Mucosa of rectum (tissue), 2 donors: ENCODE measurements around the gene SPAG5.

Experiments used
- H3K27ac ChIP-seq, 2 donors: one replicate each; pipeline ENCODE4 v1.7.0; 2013; ENCODE audit warnings: inconsistent platforms in 2 of 2, low read depth in 2 of 2, low read length in 2 of 2
- H3K27me3 ChIP-seq, 2 donors: one replicate each; pipeline ENCODE4 v1.7.0; 2013; ENCODE audit warnings: low read length in 2 of 2; ENCODE audit not compliant: control insufficient read depth in 2 of 2, insufficient read depth in 2 of 2
- H3K36me3 ChIP-seq, 2 donors: one replicate each; pipeline ENCODE4 v1.7.0; 2013; ENCODE audit warnings: low read length in 2 of 2; ENCODE audit not compliant: control insufficient read depth in 2 of 2, insufficient read depth in 2 of 2
- H3K4me1 ChIP-seq, 2 donors: one replicate each; pipeline ENCODE4 v1.7.0; 2013; ENCODE audit warnings: low read length in 2 of 2, mild to moderate bottlenecking in 1 of 2; ENCODE audit not compliant: control insufficient read depth in 2 of 2, insufficient read depth in 2 of 2
- H3K4me3 ChIP-seq, 2 donors: one replicate each; pipeline ENCODE4 v1.7.0; 2013; ENCODE audit warnings: low read length in 2 of 2
- H3K9ac ChIP-seq, 2 donors: one replicate each; pipeline ENCODE4 v1.7.0; 2013; ENCODE audit warnings: low read length in 2 of 2, low read depth in 1 of 2, mild to moderate bottlenecking in 1 of 2
- H3K9me3 ChIP-seq, 2 donors: one replicate each; pipeline ENCODE4 v1.7.0; 2013; ENCODE audit warnings: low read length in 2 of 2; ENCODE audit not compliant: control insufficient read depth in 2 of 2
- donor health status: healthy.
- donor health status: Normal muscosa, but diverticular disease.

Gene SPAG5

DNA sequence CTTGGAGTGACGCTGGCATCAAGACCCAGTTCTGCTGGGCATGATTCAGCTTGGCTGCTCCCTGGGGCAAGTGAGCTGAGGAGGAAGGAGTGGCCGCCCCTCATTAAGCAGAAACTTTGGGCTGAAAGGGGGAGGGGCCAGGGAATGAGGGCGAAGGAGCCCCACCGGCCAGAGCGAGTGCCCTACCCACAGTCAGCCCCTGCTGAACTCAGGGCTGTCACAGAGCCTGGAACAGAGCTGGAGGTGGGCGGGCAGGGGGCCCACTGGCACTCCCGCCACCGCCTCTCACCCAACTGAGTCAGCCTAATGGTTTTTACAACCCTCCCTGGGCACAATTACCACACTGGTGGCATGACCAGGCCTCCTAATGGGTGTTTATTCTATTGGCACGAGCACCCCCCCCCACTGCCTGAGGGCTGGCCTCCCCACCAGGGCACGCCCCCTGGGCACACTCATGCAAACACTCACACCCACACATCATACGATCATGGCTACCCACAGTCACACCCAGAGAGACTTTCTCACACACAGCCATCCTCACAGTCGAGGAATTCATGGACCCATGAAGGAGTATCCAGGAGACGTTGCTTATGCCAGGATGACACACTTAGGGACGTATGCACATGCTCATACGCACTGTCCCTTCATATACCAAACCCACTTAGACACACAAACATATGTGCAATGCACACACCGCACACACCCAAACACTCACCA is 65.6 kb downstream of the SPAG5 start:
- peaks cover 16 to 53% of the 10 kb centered on the region in 2 donors for H3K4me1 ChIP-seq
- no peak overlapping the region for H3K4me3 ChIP-seq
- peak overlapping the region in 1 of 2 donors; percentile 30 for H3K9ac ChIP-seq
- peaks cover 0 to 2% of the 10 kb centered on the region in 2 donors for H3K27me3 ChIP-seq
- H3K36me3 ChIP-seq: no peaks in the 10 kb centered on the region
- H3K27ac ChIP-seq: peak overlapping the region; percentile 48 to 54
- H3K9me3 ChIP-seq: no peaks in the 10 kb centered on the region

DNA sequence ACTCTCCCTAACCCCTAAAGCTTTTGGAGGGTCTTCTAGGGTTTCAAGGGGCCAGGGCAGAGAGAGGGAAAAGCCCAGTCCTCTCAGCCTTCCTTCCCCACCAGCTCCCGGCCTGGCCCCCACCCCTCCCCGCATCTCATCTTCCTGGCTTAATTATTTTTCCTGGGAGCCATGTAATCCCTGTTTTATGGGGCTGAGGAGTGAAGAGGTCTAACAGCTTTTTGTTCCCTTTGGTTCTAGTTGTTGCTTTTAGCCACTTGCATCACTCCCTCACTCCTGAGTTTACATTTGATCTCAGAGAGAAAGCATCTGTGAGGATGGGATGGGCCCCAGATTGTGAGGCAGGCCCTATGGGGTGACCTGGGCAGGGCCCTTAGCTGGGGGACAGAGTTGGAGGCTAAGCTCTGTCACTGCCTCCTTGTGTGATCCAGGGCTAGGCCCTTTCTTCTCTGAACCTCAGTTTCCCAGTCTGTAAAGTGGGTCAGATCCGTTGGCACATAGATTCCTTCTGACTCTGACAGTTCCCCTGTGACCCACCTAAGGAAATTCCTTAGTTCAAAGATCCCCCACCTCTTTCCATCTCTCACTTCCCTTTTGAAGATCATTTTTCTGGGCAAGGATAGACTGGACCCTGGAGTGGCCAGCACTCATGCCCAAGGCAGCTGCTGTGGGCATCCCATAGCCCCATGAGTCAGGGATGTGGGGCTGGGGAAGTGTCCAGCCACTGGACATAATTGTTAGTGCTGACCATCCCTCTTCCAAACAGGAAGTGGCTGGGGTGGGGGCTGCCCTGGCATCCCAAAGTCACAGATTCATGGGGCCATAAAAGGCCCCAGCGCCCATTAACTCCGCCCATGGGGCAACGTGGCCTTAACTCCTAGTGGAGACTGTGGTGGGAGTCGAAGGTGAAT is 66.5 kb downstream of the SPAG5 start:
- no peak overlapping the region for H3K4me3 ChIP-seq
- no peaks in the 10 kb centered on the region for H3K36me3 ChIP-seq
- H3K27ac ChIP-seq: peak overlapping the region; percentile 48 to 54
- H3K9ac ChIP-seq: peak overlapping the region in 1 of 2 donors; percentile 30
- H3K4me1 ChIP-seq: peaks cover 24 to 62% of the 10 kb centered on the region in 2 donors
- H3K27me3 ChIP-seq: no peaks in the 10 kb centered on the region
- H3K9me3 ChIP-seq: no peaks in the 10 kb centered on the region

DNA sequence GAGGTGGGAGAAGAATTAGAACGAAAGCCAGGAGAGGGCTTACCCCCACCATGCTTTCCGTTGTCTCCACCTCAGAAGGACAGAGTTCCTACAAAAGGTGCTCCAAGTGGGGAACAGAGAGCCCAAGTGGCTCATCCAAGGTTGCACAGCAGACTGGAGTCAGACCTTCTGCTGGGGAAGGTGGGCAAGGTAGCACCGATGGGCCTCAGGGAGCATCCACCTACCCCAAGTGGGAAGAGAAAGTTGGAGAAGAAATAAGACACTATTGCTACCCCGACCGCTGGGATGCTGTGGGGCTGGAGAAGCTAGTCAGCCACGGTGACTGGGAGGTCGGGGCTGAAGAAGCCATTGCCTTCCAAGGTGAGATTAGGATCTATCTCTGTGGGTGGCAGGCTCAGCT is 67.9 kb downstream of the SPAG5 start:
- Histone ChIP-seq H3K9me3 (no peaks in the 10 kb centered on the region), H3K9ac (no peak overlapping the region), H3K4me1 (peaks cover 35 to 62% of the 10 kb centered on the region in 2 donors), H3K4me3 (no peak overlapping the region), H3K27ac (no peak overlapping the region), H3K27me3 (no peaks in the 10 kb centered on the region), H3K36me3 (no peaks in the 10 kb centered on the region)

GRCh38 chr17:28530250-28530649 is 68.6 kb downstream of the SPAG5 start:
- Histone ChIP-seq H3K27me3 (no peaks in the 10 kb centered on the region), H3K27ac (no peak overlapping the region), H3K36me3 (no peaks in the 10 kb centered on the region), H3K9me3 (no peaks in the 10 kb centered on the region), H3K4me1 (peaks cover 41 to 64% of the 10 kb centered on the region in 2 donors), H3K4me3 (no peak overlapping the region), H3K9ac (no peak overlapping the region)

- Histone ChIP-seq H3K4me1 (peaks cover 50 to 72% of the 10 kb centered on the region in 2 donors), H3K9me3 (no peaks in the 10 kb centered on the region), H3K36me3 (no peaks in the 10 kb centered on the region), H3K4me3 (no peak overlapping the region), H3K27me3 (no peaks in the 10 kb centered on the region), H3K9ac (peak overlapping the region in 1 of 2 donors; percentile 18), H3K27ac (peak overlapping the region; percentile 75 to 85)
Observed at GRCh38 chr17:28529013-28529400, 69.8 kb downstream of the SPAG5 start.

DNA sequence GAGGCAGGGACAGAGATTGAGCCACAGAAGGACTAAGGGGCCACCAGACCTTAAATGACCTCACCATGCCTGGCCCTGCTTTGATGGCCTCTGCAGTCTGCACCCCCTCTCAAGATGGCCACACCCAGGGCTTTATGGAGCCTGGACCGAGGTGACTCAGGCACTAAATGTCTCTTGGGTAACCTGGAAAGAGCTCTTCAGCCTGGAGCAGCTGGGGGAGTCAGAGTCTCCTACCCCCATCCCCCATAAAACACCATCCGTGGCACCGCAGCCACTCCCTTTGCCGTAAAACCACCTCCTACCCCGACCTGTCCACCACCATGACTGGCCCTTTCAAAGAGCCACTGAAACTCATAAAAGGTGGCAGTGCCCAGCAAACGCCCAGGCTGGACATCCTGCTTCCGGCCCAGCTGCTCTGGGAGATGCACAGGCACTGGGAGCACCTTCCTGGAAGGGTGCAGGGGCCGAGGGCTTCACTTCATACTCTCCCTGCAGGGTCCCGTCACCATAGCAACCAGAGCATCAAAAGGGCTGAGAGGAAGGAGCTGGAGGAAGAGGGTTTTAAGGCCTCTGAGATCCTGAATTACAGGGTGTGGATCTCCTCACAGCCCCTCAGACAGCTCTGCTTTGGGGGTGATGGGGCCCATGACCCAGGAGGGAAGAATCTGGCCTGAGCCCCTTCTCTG is 70.4 kb downstream of the SPAG5 start:
- Histone ChIP-seq H3K9me3 (no peaks in the 10 kb centered on the region), H3K36me3 (no peaks in the 10 kb centered on the region), H3K4me3 (no peak overlapping the region), H3K27ac (peak overlapping the region; percentile 75 to 85), H3K9ac (peak overlapping the region in 1 of 2 donors; percentile 45), H3K27me3 (no peaks in the 10 kb centered on the region), H3K4me1 (peaks cover 50 to 67% of the 10 kb centered on the region in 2 donors)

DNA sequence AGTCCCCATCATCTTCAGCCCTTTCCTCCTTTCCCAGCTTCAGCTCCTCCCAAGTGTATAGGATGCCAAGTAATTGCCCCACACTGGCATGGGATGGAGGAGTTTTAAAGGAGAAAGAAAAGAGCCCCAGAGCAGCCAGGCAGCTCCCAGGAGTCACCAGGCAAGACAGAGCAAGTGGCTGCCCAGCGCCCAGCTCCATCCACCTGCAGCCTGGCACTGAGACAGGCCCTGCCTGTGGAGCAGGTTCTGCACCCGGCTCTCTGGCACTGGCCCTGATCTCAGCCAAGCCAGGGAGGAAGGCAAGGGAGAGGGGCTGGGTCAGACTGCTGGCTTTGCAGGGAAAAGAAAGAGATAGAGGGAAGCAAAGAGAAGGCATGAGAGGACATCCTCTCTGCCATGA is 71.0 kb downstream of the SPAG5 start:
- H3K27ac ChIP-seq: peak overlapping the region; percentile 75 to 85
- no peaks in the 10 kb centered on the region for H3K27me3 ChIP-seq
- H3K4me3 ChIP-seq: no peak overlapping the region
- no peaks in the 10 kb centered on the region for H3K9me3 ChIP-seq
- peak overlapping the region in 1 of 2 donors; percentile 45 for H3K9ac ChIP-seq
- H3K4me1 ChIP-seq: peaks cover 47 to 61% of the 10 kb centered on the region in 2 donors
- H3K36me3 ChIP-seq: no peaks in the 10 kb centered on the region
